Measurements from ENCODE around the gene DNAH5.

GRCh38 chr5:13648822-13649221 is 295.7 kb downstream of the DNAH5 start:
- TF ChIP-seq CTCF (IDR thresholded peaks at IDR 0.05), result no peak
- no peak for TF ChIP-seq POLR2A (IDR thresholded peaks at IDR 0.05)
